SK-N-SH treated with all-trans-retinoic acid at 6 μM for 48 hours (cell line): ENCODE results near the gene CAMKK2.

ENCODE experiments used
- ATAC-seq: fragments of 200-7000 bp; cut with Tn5 transposase; 3 replicates; pipeline ENCODE4 v1.9.1; 2020; ENCODE audit warnings: mild to moderate bottlenecking, moderate library complexity
- ARNTL ChIP-seq: fragments of 450-650 bp; formaldehyde crosslinking; IDR thresholded peaks from 2 replicates; pipeline ENCODE4 v1.5.0; 2020; ENCODE audit warnings: low read depth, mild to moderate bottlenecking, moderate library complexity, borderline replicate concordance
- BACH2 ChIP-seq: fragments of 250-450 bp; sonication (Bioruptor Pico); IDR thresholded peaks from 2 replicates; pipeline ENCODE4 v1.9.0; 2021; ENCODE audit warnings: mild to moderate bottlenecking, borderline replicate concordance
- CSDC2 ChIP-seq: fragments of 250-450 bp; sonication (Bioruptor Pico); IDR thresholded peaks from 2 replicates; pipeline ENCODE4 v1.5.0; 2020; ENCODE audit warnings: mild to moderate bottlenecking, moderate library complexity
- ESRRG ChIP-seq: fragments of 250-450 bp; sonication (Bioruptor Pico); IDR thresholded peaks from 2 replicates; pipeline ENCODE4 v1.6.1; 2021; ENCODE audit warnings: mild to moderate bottlenecking
- GLIS3 ChIP-seq: fragments of 250-450 bp; sonication (Bioruptor Pico); IDR thresholded peaks from 2 replicates; pipeline ENCODE4 v1.5.0; 2020; ENCODE audit warnings: mild to moderate bottlenecking, moderate library complexity
- ISL1 ChIP-seq: fragments of 250-450 bp; sonication (Bioruptor Pico); IDR thresholded peaks from 2 replicates; pipeline ENCODE4 v2.1.2; 2022; ENCODE audit warnings: mild to moderate bottlenecking, moderate library complexity
- PPARA ChIP-seq: fragments of 250-450 bp; sonication (Bioruptor Pico); IDR thresholded peaks from 2 replicates; pipeline ENCODE4 v1.5.0; 2020; ENCODE audit warnings: mild to moderate bottlenecking, borderline replicate concordance
- SNAI2 ChIP-seq: fragments of 250-450 bp; sonication (Bioruptor Pico); IDR thresholded peaks from 2 replicates; pipeline ENCODE4 v1.5.0; 2020; ENCODE audit warnings: mild to moderate bottlenecking, moderate library complexity
- TCF4 ChIP-seq: fragments of 250-450 bp; sonication (Bioruptor Pico); IDR thresholded peaks from 2 replicates; pipeline ENCODE4 v1.8.0; 2021; ENCODE audit warnings: mild to moderate bottlenecking, moderate library complexity, borderline replicate concordance
- ZC3H10 ChIP-seq: fragments of 250-450 bp; sonication (Bioruptor Pico); IDR thresholded peaks from 2 replicates; pipeline ENCODE4 v1.5.1; 2021; ENCODE audit warnings: mild to moderate bottlenecking, moderate library complexity
- ZFP3 ChIP-seq: fragments of 250-450 bp; sonication (Bioruptor Pico); IDR thresholded peaks from 2 replicates; pipeline ENCODE4 v1.5.0; 2020; ENCODE audit warnings: mild to moderate bottlenecking, moderate library complexity
- ZFP30 ChIP-seq: fragments of 450-650 bp; formaldehyde crosslinking; IDR thresholded peaks from 2 replicates; pipeline ENCODE4 v1.5.0; 2022; ENCODE audit warnings: mild to moderate bottlenecking, moderate library complexity
- ZNF565 ChIP-seq: fragments of 450-650 bp; formaldehyde crosslinking; conservative IDR thresholded peaks from 2 replicates; pipeline ENCODE4 v1.5.0; 2020; ENCODE audit warnings: low read depth, mild to moderate bottlenecking, moderate library complexity
- ZNF70 ChIP-seq: fragments of 450-650 bp; formaldehyde crosslinking; IDR thresholded peaks from 2 replicates; pipeline ENCODE4 v1.5.0; 2020; ENCODE audit warnings: mild to moderate bottlenecking, moderate library complexity
- ZNF8 ChIP-seq: fragments of 450-650 bp; formaldehyde crosslinking; IDR thresholded peaks from 2 replicates; pipeline ENCODE4 v1.5.0; 2020; ENCODE audit warnings: mild to moderate bottlenecking, moderate library complexity
- TF ChIP-seq, protein P1 (sequence below): fragments of 250-450 bp; sonication (Bioruptor Pico); IDR thresholded peaks from 2 replicates; pipeline ENCODE4 v1.8.0; 2020; ENCODE audit warnings: mild to moderate bottlenecking, moderate library complexity, borderline replicate concordance
- TF ChIP-seq, protein P2 (sequence below): fragments of 250-450 bp; sonication (Bioruptor Pico); IDR thresholded peaks from 2 replicates; pipeline ENCODE4 v1.5.0; 2020; ENCODE audit warnings: mild to moderate bottlenecking, moderate library complexity
- TF ChIP-seq, protein P3 (sequence below): fragments of 250-450 bp; sonication (Bioruptor Pico); IDR thresholded peaks from 2 replicates; pipeline ENCODE4 v1.5.1; 2021; ENCODE audit warnings: mild to moderate bottlenecking, moderate library complexity
- TF ChIP-seq, protein P4 (sequence below): fragments of 250-450 bp; sonication (Bioruptor Pico); IDR thresholded peaks from 2 replicates; pipeline ENCODE4 v1.8.0; 2021; ENCODE audit warnings: low read depth, mild to moderate bottlenecking, moderate library complexity, borderline replicate concordance

The CAMKK2 gene

DNA sequence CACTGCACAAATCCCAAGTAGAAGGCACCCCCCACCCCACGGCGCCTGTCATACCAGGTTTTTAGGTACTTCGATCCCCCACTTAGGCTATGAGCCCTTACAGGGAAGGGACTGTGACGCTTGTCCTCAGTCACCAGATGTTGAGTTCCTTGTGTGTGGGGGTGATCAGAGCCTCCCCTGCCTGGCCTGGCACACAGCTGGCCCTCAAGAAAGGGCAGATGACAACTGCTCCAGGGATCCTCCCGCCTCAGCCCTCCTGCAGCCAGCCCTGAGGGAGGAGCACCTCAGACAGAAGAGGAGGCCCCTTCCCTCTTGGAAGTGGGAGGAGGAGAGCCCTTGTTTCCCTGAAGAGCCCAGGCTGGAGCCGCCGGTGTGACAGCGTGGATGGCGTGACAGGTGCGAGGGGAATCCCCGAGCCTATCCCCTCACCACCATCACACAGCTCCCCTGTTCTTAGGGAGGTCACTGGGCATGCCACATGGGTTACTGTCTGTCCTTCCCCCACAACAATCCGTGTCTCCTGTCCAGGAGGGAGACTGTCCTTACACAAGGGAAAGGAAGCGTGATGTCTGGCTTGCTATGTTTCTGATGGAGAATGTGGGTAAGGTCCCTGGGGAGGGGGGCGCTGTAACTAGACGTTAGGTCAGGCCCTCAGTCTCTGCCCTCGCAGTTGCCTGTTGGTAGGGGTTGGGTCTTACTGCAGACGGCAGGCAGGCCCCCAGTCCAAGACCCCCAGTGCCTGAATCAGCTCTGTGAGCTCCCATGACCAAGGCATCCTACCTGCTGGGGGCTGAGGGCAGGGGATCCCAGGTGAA is 55.1 kb downstream of the CAMKK2 start:
- TF ChIP-seq ZNF8 (CRISPR knock-in tag) (no peak), PPARA (CRISPR knock-in tag) (no peak), ZFP3 (CRISPR knock-in tag) (no peak), ZFP30 (no peak), CSDC2 (CRISPR knock-in tag) (no peak), ZNF565 (CRISPR knock-in tag) (no peak), SNAI2 (CRISPR knock-in tag) (no peak), BACH2 (CRISPR knock-in tag) (no peak), ISL1 (CRISPR knock-in tag) (no peak), GLIS3 (CRISPR knock-in tag) (no peak), TCF4 (no peak), ESRRG (no peak), ZNF70 (CRISPR knock-in tag) (no peak), ARNTL (CRISPR knock-in tag) (no peak)
- TF ChIP-seq, protein P1, sequence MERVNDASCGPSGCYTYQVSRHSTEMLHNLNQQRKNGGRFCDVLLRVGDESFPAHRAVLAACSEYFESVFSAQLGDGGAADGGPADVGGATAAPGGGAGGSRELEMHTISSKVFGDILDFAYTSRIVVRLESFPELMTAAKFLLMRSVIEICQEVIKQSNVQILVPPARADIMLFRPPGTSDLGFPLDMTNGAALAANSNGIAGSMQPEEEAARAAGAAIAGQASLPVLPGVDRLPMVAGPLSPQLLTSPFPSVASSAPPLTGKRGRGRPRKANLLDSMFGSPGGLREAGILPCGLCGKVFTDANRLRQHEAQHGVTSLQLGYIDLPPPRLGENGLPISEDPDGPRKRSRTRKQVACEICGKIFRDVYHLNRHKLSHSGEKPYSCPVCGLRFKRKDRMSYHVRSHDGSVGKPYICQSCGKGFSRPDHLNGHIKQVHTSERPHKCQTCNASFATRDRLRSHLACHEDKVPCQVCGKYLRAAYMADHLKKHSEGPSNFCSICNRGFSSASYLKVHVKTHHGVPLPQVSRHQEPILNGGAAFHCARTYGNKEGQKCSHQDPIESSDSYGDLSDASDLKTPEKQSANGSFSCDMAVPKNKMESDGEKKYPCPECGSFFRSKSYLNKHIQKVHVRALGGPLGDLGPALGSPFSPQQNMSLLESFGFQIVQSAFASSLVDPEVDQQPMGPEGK (CRISPR knock-in tag), result no peak
- TF ChIP-seq, protein P2, sequence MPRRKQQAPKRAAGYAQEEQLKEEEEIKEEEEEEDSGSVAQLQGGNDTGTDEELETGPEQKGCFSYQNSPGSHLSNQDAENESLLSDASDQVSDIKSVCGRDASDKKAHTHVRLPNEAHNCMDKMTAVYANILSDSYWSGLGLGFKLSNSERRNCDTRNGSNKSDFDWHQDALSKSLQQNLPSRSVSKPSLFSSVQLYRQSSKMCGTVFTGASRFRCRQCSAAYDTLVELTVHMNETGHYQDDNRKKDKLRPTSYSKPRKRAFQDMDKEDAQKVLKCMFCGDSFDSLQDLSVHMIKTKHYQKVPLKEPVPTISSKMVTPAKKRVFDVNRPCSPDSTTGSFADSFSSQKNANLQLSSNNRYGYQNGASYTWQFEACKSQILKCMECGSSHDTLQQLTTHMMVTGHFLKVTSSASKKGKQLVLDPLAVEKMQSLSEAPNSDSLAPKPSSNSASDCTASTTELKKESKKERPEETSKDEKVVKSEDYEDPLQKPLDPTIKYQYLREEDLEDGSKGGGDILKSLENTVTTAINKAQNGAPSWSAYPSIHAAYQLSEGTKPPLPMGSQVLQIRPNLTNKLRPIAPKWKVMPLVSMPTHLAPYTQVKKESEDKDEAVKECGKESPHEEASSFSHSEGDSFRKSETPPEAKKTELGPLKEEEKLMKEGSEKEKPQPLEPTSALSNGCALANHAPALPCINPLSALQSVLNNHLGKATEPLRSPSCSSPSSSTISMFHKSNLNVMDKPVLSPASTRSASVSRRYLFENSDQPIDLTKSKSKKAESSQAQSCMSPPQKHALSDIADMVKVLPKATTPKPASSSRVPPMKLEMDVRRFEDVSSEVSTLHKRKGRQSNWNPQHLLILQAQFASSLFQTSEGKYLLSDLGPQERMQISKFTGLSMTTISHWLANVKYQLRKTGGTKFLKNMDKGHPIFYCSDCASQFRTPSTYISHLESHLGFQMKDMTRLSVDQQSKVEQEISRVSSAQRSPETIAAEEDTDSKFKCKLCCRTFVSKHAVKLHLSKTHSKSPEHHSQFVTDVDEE, result no peak
- TF ChIP-seq, all 23 proteins: peak for 0
- no peak for ATAC-seq

DNA sequence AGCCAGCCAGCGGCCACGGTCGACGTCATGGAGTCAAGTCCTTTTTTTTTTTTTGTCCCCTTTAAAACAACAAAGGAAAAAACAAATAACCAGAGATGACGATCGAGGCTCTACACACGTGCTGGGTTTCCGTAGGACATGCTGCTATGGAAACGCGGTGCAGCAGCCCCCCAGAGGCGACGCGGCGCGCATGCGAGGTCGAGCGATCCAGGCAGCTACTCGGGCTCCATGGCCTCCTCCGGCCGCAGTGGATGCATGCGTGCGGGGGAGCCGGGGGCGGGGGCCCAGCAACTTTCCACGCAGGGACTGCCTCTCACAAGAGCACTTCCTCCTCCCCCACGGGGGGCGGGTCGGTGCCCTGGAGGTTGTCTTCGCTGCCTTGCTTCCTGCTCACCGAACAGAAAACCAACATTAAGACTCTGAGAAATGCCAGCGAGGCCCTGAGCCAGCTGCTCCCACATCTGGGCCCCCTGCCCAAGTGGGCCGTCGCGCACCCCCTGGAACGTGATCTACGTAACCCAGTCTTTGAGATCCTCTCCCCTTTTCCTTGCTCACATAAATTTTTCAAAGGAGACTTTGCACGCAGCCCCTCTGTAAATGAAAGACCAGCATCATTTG is 55.9 kb downstream of the CAMKK2 start:
- ATAC-seq, result no peak
- TF ChIP-seq, protein P1 (CRISPR knock-in tag), result no peak
- TF ChIP-seq ZFP3 (CRISPR knock-in tag) (no peak), TCF4 (no peak), SNAI2 (CRISPR knock-in tag) (no peak), PPARA (CRISPR knock-in tag) (no peak), ESRRG (no peak)
- TF ChIP-seq, all 23 proteins: peak for 0

DNA sequence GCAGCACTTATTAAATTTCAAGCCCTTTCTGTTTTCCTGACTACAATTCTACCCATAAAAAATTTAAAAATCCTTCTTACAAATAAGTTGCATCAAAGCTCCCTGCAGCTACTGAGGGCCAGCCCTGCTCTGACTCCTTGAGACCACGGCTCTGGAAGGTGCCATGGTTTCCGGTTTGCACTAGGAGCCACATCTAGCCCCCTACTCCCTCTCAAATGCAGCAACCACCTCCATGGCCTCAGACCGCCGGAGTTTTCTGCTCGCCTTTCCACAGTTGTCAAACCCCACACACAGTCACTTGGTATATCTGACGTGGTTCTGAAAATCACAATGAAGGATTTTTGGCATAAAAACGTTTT is 56.5 kb downstream of the CAMKK2 start:
- TF ChIP-seq PPARA (CRISPR knock-in tag), result no peak
- TF ChIP-seq ZFP30, result no peak
- TF ChIP-seq, protein P3, sequence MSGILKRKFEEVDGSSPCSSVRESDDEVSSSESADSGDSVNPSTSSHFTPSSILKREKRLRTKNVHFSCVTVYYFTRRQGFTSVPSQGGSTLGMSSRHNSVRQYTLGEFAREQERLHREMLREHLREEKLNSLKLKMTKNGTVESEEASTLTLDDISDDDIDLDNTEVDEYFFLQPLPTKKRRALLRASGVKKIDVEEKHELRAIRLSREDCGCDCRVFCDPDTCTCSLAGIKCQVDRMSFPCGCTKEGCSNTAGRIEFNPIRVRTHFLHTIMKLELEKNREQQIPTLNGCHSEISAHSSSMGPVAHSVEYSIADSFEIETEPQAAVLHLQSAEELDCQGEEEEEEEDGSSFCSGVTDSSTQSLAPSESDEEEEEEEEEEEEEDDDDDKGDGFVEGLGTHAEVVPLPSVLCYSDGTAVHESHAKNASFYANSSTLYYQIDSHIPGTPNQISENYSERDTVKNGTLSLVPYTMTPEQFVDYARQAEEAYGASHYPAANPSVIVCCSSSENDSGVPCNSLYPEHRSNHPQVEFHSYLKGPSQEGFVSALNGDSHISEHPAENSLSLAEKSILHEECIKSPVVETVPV (CRISPR knock-in tag), result no peak
- TF ChIP-seq ZC3H10 (CRISPR knock-in tag), result no peak
- TF ChIP-seq, protein P4, sequence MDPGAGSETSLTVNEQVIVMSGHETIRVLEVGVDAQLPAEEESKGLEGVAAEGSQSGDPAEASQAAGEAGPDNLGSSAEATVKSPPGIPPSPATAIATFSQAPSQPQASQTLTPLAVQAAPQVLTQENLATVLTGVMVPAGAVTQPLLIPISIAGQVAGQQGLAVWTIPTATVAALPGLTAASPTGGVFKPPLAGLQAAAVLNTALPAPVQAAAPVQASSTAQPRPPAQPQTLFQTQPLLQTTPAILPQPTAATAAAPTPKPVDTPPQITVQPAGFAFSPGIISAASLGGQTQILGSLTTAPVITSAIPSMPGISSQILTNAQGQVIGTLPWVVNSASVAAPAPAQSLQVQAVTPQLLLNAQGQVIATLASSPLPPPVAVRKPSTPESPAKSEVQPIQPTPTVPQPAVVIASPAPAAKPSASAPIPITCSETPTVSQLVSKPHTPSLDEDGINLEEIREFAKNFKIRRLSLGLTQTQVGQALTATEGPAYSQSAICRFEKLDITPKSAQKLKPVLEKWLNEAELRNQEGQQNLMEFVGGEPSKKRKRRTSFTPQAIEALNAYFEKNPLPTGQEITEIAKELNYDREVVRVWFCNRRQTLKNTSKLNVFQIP, result no peak
- no peak for TF ChIP-seq ISL1 (CRISPR knock-in tag)
- TF ChIP-seq GLIS3 (CRISPR knock-in tag), result no peak
- TF ChIP-seq, all 23 proteins: peak for 0
- ATAC-seq, result no peak
